Panc1 (cell line): Measurements from ENCODE around the gene SPG21.

Source experiments
- CTCF ChIP-seq: fragments of 450-650 bp; IDR thresholded peaks from 2 replicates; pipeline ENCODE4 v1.5.1; 2017; ENCODE audit warnings: mild to moderate bottlenecking
- POLR2AphosphoS5 ChIP-seq: IDR thresholded peaks from 2 replicates; pipeline ENCODE4 v1.6.1; 2012; ENCODE audit warnings: mild to moderate bottlenecking, low read depth, low read length, moderate library complexity

GRCh38 chr15:64934023-64934422 is 55.7 kb downstream of the SPG21 start:
- TF ChIP-seq CTCF: no peak
- no peak for TF ChIP-seq POLR2AphosphoS5
